GM23248 (cell line): ENCODE measurements around the gene KIRREL1. TPM values are rescaled to one million over a fixed set of nuclear protein-coding genes. Genes with fewer than 3 reads are reported as not detected.

Experiments used
- DNase-seq: peaks from one replicate; pipeline ENCODE4 v3.0.0-alpha.2; 2015
- H2AFZ ChIP-seq: fragments of 200-600 bp; sonication (generic); 2 replicates; pipeline ENCODE4 v1.6.1; 2016; ENCODE audit warnings: antibody characterized with exemption
- H3F3A ChIP-seq: fragments of 200-600 bp; sonication (generic); 2 replicates; pipeline ENCODE4 v1.6.1; 2016; ENCODE audit warnings: mild to moderate bottlenecking, antibody characterized with exemption, mixed run types; ENCODE audit not compliant: insufficient read depth
- H3K27ac ChIP-seq: fragments of 200-600 bp; sonication (generic); 2 replicates; pipeline ENCODE4 v1.5.1; 2016; ENCODE audit warnings: mild to moderate bottlenecking
- H3K27me3 ChIP-seq: fragments of 200-600 bp; sonication (generic); replicated peaks from 2 replicates; pipeline ENCODE4 v1.6.1; 2016; ENCODE audit warnings: mild to moderate bottlenecking; ENCODE audit not compliant: insufficient read depth
- H3K36me3 ChIP-seq: fragments of 200-600 bp; sonication (generic); 2 replicates; pipeline ENCODE4 v1.6.1; 2016; ENCODE audit warnings: low read depth, mild to moderate bottlenecking
- H3K4me1 ChIP-seq: fragments of 200-600 bp; sonication (generic); 2 replicates; pipeline ENCODE4 v1.6.1; 2016; ENCODE audit warnings: mild to moderate bottlenecking; ENCODE audit not compliant: insufficient read depth
- H3K4me2 ChIP-seq: fragments of 200-600 bp; sonication (generic); one replicate; pipeline ENCODE4 v1.6.1; 2016; ENCODE audit warnings: mild to moderate bottlenecking; ENCODE audit not compliant: unreplicated experiment
- H3K4me3 ChIP-seq: fragments of 200-600 bp; sonication (generic); 2 replicates; pipeline ENCODE4 v1.5.1; 2016; ENCODE audit warnings: mild to moderate bottlenecking
- H3K79me2 ChIP-seq: fragments of 200-600 bp; sonication (generic); 2 replicates; pipeline ENCODE4 v1.6.1; 2016; ENCODE audit warnings: mild to moderate bottlenecking; ENCODE audit not compliant: insufficient read depth
- H3K9ac ChIP-seq: fragments of 200-600 bp; sonication (generic); 2 replicates; pipeline ENCODE4 v1.6.1; 2016; ENCODE audit warnings: mild to moderate bottlenecking
- H3K9me2 ChIP-seq: fragments of 200-600 bp; sonication (generic); 2 replicates; pipeline ENCODE4 v1.6.1; 2016; ENCODE audit warnings: mixed run types, mild to moderate bottlenecking, moderate library complexity; ENCODE audit not compliant: insufficient read depth
- H3K9me3 ChIP-seq: fragments of 200-600 bp; sonication (generic); one replicate; pipeline ENCODE4 v1.6.1; 2017; ENCODE audit warnings: low read depth
- H4K20me1 ChIP-seq: fragments of 200-600 bp; sonication (generic); 2 replicates; pipeline ENCODE4 v1.6.0; 2016; ENCODE audit not compliant: insufficient read depth
- EZH2 ChIP-seq: fragments of 200-600 bp; sonication (generic); IDR thresholded peaks from 2 replicates; pipeline ENCODE4 v1.6.1; 2018; ENCODE audit warnings: antibody characterized with exemption, mild to moderate bottlenecking; ENCODE audit not compliant: insufficient read depth, poor library complexity, severe bottlenecking
- EZH2phosphoT487 ChIP-seq: fragments of 200-600 bp; sonication (generic); IDR thresholded peaks from 2 replicates; pipeline ENCODE4 v1.6.1; 2018; ENCODE audit warnings: antibody characterized with exemption, moderate library complexity, mild to moderate bottlenecking, low read depth; ENCODE audit not compliant: insufficient read depth
- WGBS, 2 experiments: methylation state at CpG; one replicate each; pipeline ENCODE4 v1.1.6; 2015 to 2017; ENCODE audit warnings: low lambda C conversion rate in 2 of 2, low coverage in 1 of 2; ENCODE audit errors: missing lambda C conversion rate in 2 of 2; 5-methylcytosine and 5-hydroxymethylcytosine counted together
- in situ Hi-C: fragments of 300-500 bp; cut with MboI; formaldehyde crosslinking; loops from 2 replicates; pipeline ENCODE4 v1.15.0; 2020
- polyA plus RNA-seq: library from polyadenylated mRNA; unstranded; fragments of >200 nt; fragmentation: Nextera tagmentation; extraction: Ambion mirVana; gene quantifications from 2 replicates; pipeline ENCODE4 v1.2.1, GENCODE V29; 2016
- total RNA-seq: library from RNA; depleted of rRNA; stranded (reverse); fragments of >200 nt; shearing (Covaris generic); gene quantifications from 2 replicates; pipeline ENCODE4 v1.2.3, GENCODE V29; 2014

Gene KIRREL1
- total and polyA plus RNA-seq, 2 experiments from 2014 or later: 33.7 to 108 TPM

DNA sequence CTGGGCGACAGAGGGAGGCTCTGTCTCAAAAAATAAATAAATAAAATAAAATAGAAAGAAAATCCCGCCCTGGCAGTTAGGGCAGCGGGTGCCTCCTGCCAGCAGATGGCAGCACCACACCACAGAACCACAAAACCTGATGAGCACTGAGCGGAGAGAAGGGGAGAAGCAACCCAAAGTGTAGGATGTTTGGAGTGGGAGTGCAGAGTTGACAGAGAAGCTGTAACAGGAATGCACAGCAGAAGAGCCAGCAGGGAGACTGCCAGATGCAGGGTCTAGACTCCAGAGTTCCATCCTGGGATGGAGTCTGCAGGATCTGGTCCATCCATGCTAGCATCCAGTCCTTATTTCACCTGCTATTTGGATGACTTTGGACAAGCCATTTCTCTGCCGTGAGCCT, 29.7 kb upstream of the KIRREL1 start:
- in situ Hi-C loops: no loop called here
- Histone ChIP-seq H4K20me1 (no peaks in the 10 kb centered on the region), H3K4me1 (peaks cover 16% of the 10 kb centered on the region), H3K27ac (no peak overlapping the region), H3K9ac (no peak overlapping the region), H3F3A (peaks cover 17% of the 10 kb centered on the region), H3K27me3 (peaks cover 13% of the 10 kb centered on the region; the same call in 1 of the 2 replicates), H2AFZ (no peak overlapping the region), H3K9me2 (no peaks in the 10 kb centered on the region), H3K36me3 (no peaks in the 10 kb centered on the region), H3K79me2 (no peaks in the 10 kb centered on the region), H3K9me3 (no peaks in the 10 kb centered on the region), H3K4me2 (no peak overlapping the region), H3K4me3 (no peak overlapping the region)
- DNase-seq: peak; percentile 79
- WGBS, 2 experiments: 1 to 5% methylated on average over 5 of the region's 5 CpGs
- TF ChIP-seq EZH2phosphoT487 (no peak), EZH2 (no peak)

- H3K4me2 ChIP-seq: no peak overlapping the region
- H3K9me3 ChIP-seq: no peaks in the 10 kb centered on the region
- H2AFZ ChIP-seq: no peak overlapping the region
- no peaks in the 10 kb centered on the region for H3K36me3 ChIP-seq
- no peaks in the 10 kb centered on the region for H3K79me2 ChIP-seq
- no peak overlapping the region for H3K27ac ChIP-seq
- no peak overlapping the region for H3K9ac ChIP-seq
- WGBS, 2 experiments: 92 to 94% methylated on average over 8 of the region's 8 CpGs
- peaks cover 32% of the 10 kb centered on the region for H3K4me1 ChIP-seq
- H3K9me2 ChIP-seq: no peaks in the 10 kb centered on the region
- H3K27me3 ChIP-seq: no peaks in the 10 kb centered on the region; the same call in 1 of the 2 replicates
- TF ChIP-seq EZH2 (no peak), EZH2phosphoT487 (no peak)
- H4K20me1 ChIP-seq: no peaks in the 10 kb centered on the region
- no peak overlapping the region for H3K4me3 ChIP-seq
- in situ Hi-C loops: no loop called here
- no peak for DNase-seq
- peaks cover 33% of the 10 kb centered on the region for H3F3A ChIP-seq
These were observed 27.9 kb upstream of the KIRREL1 start for GRCh38 chr1:157965584-157965983.

- Histone ChIP-seq H3K4me3 (no peak overlapping the region), H2AFZ (no peak overlapping the region), H3K27me3 (no peaks in the 10 kb centered on the region), H3K9me3 (no peaks in the 10 kb centered on the region), H3K4me1 (peaks cover 35% of the 10 kb centered on the region), H3K27ac (no peak overlapping the region), H3K36me3 (no peaks in the 10 kb centered on the region), H3K4me2 (no peak overlapping the region), H3K79me2 (no peaks in the 10 kb centered on the region), H3K9ac (no peak overlapping the region), H4K20me1 (no peaks in the 10 kb centered on the region), H3K9me2 (no peaks in the 10 kb centered on the region), H3F3A (peaks cover 37% of the 10 kb centered on the region)
- in situ Hi-C loops: no loop called here
- DNase-seq: peak; percentile 49
- 49 to 53% methylated on average over 9 of the region's 9 CpGs for WGBS, 2 experiments
- no peak for TF ChIP-seq EZH2phosphoT487
- TF ChIP-seq EZH2: no peak
These were observed 27.4 kb upstream of the KIRREL1 start for GRCh38 chr1:157966031-157966537.

DNA sequence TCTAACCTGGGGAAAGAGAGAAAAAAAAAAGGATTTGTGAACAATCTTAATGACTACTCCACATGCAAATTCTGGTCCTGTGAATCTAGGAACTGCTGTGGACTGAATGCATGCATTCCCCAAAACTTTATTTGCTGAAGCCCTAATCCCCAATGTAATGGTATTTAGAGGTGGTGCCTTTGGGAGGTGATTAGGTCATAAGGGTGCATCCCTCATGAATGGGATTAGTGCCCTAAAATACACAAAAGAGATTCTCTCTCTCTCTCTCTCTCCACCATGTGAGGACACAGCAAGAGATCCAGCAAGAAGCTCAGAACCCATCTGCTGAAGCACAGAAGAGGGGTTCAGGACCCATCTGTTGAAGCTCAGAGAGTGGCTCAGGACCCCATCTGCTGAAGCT, 26.2 kb upstream of the KIRREL1 start:
- TF ChIP-seq EZH2 (no peak), EZH2phosphoT487 (no peak)
- Histone ChIP-seq H3K9me3 (no peaks in the 10 kb centered on the region), H3K36me3 (no peaks in the 10 kb centered on the region), H3K4me2 (no peak overlapping the region), H4K20me1 (no peaks in the 10 kb centered on the region), H3K9ac (no peak overlapping the region), H3K27ac (no peak overlapping the region), H3K9me2 (no peaks in the 10 kb centered on the region), H2AFZ (no peak overlapping the region), H3K4me1 (peaks cover 30% of the 10 kb centered on the region), H3K79me2 (no peaks in the 10 kb centered on the region), H3K27me3 (no peaks in the 10 kb centered on the region), H3K4me3 (no peak overlapping the region), H3F3A (peaks cover 33% of the 10 kb centered on the region)
- no peak for DNase-seq
- in situ Hi-C loops: no loop called here

DNA sequence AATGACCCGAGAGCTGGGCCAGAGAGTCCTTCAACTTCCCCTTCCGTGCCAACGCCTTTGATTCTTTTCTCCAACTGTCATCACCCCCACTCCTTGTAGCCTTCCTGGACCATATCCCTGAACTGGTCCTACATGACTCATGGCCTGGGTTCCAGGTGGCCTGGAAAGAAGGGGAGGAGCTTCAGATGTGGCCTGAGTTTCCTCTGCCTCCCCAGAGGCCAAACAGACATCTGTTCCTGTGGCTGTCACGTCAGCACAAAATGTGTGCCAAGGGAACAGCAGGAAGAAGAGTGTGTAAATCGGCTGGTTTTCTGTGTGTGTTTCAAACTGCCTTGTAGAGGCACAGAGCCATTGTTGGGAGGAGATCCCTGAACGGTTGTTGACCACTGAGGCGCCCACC, 24.9 kb upstream of the KIRREL1 start:
- Histone ChIP-seq H3K4me1 (peaks cover 29% of the 10 kb centered on the region), H4K20me1 (no peaks in the 10 kb centered on the region), H3K9me3 (no peaks in the 10 kb centered on the region), H2AFZ (peak overlapping the region; percentile 52), H3F3A (peaks cover 33% of the 10 kb centered on the region), H3K79me2 (no peaks in the 10 kb centered on the region), H3K9ac (peak overlapping the region; percentile 62), H3K27me3 (no peaks in the 10 kb centered on the region), H3K4me3 (no peak overlapping the region), H3K27ac (peak overlapping the region; percentile 86), H3K9me2 (no peaks in the 10 kb centered on the region), H3K36me3 (no peaks in the 10 kb centered on the region), H3K4me2 (peak overlapping the region; percentile 68)
- in situ Hi-C loops: no loop called here
- DNase-seq: peak; percentile 79
- no peak for TF ChIP-seq EZH2
- no peak for TF ChIP-seq EZH2phosphoT487
- WGBS, 2 experiments: 0 to 3% methylated on average over 7 of the region's 7 CpGs
